Suprapubic skin (tissue), 4 donors: ENCODE results near the gene SPRR1A. TPM values are rescaled to one million over a fixed set of nuclear protein-coding genes. Genes with fewer than 3 reads are reported as not detected.

Experiments
- DNase-seq, 2 donors: peaks; one replicate each; pipeline ENCODE4 v3.0.0-alpha.2; 2019; ENCODE audit warnings: low spot score in 2 of 2
- H3K27ac ChIP-seq: fragments of 200-600 bp; sonication (generic); one replicate; pipeline ENCODE4 v1.5.1; 2019
- H3K27me3 ChIP-seq: fragments of 200-600 bp; sonication (generic); one replicate; pipeline ENCODE4 v1.5.1; 2019
- H3K36me3 ChIP-seq: fragments of 200-600 bp; sonication (generic); one replicate; pipeline ENCODE4 v1.5.1; 2019
- H3K4me1 ChIP-seq: fragments of 200-600 bp; sonication (generic); one replicate; pipeline ENCODE4 v1.5.1; 2019
- H3K4me3 ChIP-seq: fragments of 200-600 bp; sonication (generic); one replicate; pipeline ENCODE4 v1.5.1; 2019; ENCODE audit warnings: mild to moderate bottlenecking
- H3K9me3 ChIP-seq: fragments of 200-600 bp; sonication (generic); one replicate; pipeline ENCODE4 v1.5.1; 2019
- EP300 ChIP-seq: sonication (generic); formaldehyde crosslinking; IDR thresholded peaks from one replicate; pipeline ENCODE4 v1.6.1; 2017; ENCODE audit warnings: antibody characterized with exemption
- POLR2A ChIP-seq, 2 donors: fragments of 450-650 bp; IDR thresholded peaks; one replicate each; pipeline ENCODE4 v1.6.1; 2017; ENCODE audit warnings: antibody characterized with exemption in 2 of 2, mild to moderate bottlenecking in 2 of 2, moderate library complexity in 2 of 2
- POLR2AphosphoS5 ChIP-seq, 3 donors: sonication (generic); formaldehyde crosslinking; IDR thresholded peaks; one replicate each; pipeline ENCODE4 v1.6.1; 2017; ENCODE audit warnings: antibody characterized with exemption in 3 of 3
- WGBS: methylation state at CpG from one replicate; pipeline ENCODE4 v1.1.5; 2018; 5-methylcytosine and 5-hydroxymethylcytosine counted together
- total RNA-seq, 4 donors: library from RNA; depleted of rRNA; stranded (reverse); fragments of >200 nt; gene quantifications; one replicate each; pipeline ENCODE4 v1.1.0, GENCODE V29; 2016
- TF ChIP-seq, protein P1 (sequence below), 2 donors: fragments of 200-600 bp in 1 of 2; fragments of 450-650 bp in 1 of 2; sonication (generic) in 1 of 2; IDR thresholded peaks; one replicate each; pipeline ENCODE4 v1.5.1; 2016 to 2019; ENCODE audit warnings: antibody characterized with exemption in 2 of 2, mild to moderate bottlenecking in 1 of 2, moderate library complexity in 1 of 2

The SPRR1A gene
- total RNA-seq, 4 donors from 2014 or later, result 66.5 TPM; not detected in 3

DNA sequence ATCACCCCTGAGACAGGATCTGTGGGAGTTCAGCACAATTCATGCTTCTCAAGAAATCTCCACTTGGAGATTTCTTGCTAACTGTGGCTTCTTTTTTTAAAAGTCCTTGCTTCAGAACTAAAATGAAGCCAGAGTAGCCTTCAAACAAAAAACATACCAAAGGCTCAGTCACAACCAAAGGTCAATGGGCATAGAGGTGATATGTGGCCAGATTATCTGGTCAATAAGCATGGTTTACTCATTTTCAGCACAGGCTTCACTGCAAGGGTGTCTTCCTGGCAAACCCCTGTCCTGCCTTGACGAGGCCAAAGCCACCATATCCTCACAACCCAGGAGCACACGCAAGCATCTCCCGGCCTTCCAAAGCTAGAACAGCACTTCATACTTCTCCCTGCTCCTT lies 24.6 kb upstream of the SPRR1A start:
- H3K9me3 ChIP-seq, result no peaks in the 10 kb centered on the region
- DNase-seq, result no peak
- no peaks in the 10 kb centered on the region for H3K36me3 ChIP-seq
- 90% methylated on average over 3 of the region's 3 CpGs for WGBS
- H3K27ac ChIP-seq, result no peak overlapping the region
- H3K27me3 ChIP-seq, result no peaks in the 10 kb centered on the region
- H3K4me1 ChIP-seq, result no peaks in the 10 kb centered on the region
- H3K4me3 ChIP-seq, result no peak overlapping the region
- TF ChIP-seq POLR2AphosphoS5 (IDR thresholded peaks at IDR 0.05), result no peak
- TF ChIP-seq POLR2A (IDR thresholded peaks at IDR 0.05), result no peak
- no peak for TF ChIP-seq EP300
- TF ChIP-seq, protein P1, sequence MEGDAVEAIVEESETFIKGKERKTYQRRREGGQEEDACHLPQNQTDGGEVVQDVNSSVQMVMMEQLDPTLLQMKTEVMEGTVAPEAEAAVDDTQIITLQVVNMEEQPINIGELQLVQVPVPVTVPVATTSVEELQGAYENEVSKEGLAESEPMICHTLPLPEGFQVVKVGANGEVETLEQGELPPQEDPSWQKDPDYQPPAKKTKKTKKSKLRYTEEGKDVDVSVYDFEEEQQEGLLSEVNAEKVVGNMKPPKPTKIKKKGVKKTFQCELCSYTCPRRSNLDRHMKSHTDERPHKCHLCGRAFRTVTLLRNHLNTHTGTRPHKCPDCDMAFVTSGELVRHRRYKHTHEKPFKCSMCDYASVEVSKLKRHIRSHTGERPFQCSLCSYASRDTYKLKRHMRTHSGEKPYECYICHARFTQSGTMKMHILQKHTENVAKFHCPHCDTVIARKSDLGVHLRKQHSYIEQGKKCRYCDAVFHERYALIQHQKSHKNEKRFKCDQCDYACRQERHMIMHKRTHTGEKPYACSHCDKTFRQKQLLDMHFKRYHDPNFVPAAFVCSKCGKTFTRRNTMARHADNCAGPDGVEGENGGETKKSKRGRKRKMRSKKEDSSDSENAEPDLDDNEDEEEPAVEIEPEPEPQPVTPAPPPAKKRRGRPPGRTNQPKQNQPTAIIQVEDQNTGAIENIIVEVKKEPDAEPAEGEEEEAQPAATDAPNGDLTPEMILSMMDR (IDR thresholded peaks at IDR 0.05), result no peak

DNA sequence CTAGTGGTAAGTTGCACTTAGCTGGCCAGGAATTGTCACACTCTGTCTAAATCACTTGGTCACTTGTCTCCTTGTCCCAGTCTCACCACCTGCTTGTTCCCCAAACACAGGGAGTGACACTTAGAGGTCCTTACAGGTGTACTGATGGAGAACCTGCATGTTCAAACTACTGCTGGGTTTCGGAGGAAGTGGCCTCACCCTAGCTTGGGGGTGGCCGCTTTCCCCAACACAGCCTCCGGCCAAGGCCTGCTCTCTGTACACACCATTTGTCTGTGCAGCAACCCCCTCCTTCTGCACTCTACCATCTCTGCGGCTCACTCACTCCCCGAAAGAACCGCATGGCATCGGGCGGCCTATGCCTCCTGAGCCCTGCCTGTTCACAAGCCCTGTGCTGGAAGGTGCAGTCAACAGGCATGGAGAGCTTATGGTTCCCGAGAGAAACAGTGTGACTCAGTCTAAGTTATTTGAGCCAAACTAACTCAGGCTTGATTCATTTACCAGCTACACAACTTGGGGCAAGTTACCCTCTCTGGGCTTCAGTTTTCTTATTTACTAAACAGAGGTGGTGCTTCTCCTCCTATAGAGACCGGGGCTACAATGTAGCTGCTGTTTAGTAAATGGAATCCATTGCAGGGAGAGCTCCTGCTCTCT lies 24.0 kb upstream of the SPRR1A start:
- no peaks in the 10 kb centered on the region for H3K9me3 ChIP-seq
- TF ChIP-seq POLR2AphosphoS5 (IDR thresholded peaks at IDR 0.05), result no peak
- no peak for TF ChIP-seq EP300
- TF ChIP-seq, protein P1 (IDR thresholded peaks at IDR 0.05), result no peak
- no peak for TF ChIP-seq POLR2A (IDR thresholded peaks at IDR 0.05)
- 87% methylated on average over 10 of the region's 10 CpGs for WGBS
- no peaks in the 10 kb centered on the region for H3K27me3 ChIP-seq
- no peak overlapping the region for H3K27ac ChIP-seq
- H3K4me1 ChIP-seq, result no peaks in the 10 kb centered on the region
- DNase-seq, result no peak
- no peaks in the 10 kb centered on the region for H3K36me3 ChIP-seq
- H3K4me3 ChIP-seq, result no peak overlapping the region

DNA sequence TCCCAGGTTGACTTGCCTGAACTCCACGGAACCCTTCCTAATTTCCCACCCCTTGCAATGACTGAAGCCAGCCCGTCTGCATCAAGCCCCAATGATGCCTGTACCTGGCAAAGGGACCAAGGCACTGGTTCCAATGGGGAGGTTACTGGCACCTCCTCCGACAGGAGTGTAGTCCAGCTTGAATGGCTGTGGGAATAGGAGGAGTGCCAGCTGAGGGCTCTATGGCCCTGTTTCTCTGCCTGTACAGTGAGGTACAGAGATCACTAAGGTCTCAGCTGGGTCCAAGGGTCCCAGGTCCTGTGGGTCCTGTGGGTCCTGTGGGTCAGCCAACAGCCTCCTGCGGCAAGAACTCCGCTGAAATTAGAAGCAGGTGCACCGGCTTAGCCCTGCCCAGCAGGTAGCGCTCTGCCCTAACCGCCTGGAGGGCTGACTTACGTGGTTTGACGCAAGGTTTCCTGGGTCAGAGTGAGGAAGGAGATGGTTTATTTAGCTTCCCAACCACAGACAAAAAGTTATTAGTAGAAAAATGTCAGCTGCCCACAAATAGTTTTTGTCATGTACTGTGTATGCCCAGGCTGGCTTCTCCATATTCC lies 23.3 kb upstream of the SPRR1A start:
- TF ChIP-seq, protein P1 (IDR thresholded peaks at IDR 0.05), result no peak
- TF ChIP-seq EP300 (no peak), POLR2A (IDR thresholded peaks at IDR 0.05) (no peak), POLR2AphosphoS5 (IDR thresholded peaks at IDR 0.05) (no peak)
- WGBS, result 68% methylated on average over 4 of the region's 10 CpGs
- H3K27me3 ChIP-seq, result no peaks in the 10 kb centered on the region
- no peak for DNase-seq
- H3K27ac ChIP-seq, result no peak overlapping the region
- no peak overlapping the region for H3K4me3 ChIP-seq
- H3K36me3 ChIP-seq, result no peaks in the 10 kb centered on the region
- H3K4me1 ChIP-seq, result no peaks in the 10 kb centered on the region
- no peaks in the 10 kb centered on the region for H3K9me3 ChIP-seq

DNA sequence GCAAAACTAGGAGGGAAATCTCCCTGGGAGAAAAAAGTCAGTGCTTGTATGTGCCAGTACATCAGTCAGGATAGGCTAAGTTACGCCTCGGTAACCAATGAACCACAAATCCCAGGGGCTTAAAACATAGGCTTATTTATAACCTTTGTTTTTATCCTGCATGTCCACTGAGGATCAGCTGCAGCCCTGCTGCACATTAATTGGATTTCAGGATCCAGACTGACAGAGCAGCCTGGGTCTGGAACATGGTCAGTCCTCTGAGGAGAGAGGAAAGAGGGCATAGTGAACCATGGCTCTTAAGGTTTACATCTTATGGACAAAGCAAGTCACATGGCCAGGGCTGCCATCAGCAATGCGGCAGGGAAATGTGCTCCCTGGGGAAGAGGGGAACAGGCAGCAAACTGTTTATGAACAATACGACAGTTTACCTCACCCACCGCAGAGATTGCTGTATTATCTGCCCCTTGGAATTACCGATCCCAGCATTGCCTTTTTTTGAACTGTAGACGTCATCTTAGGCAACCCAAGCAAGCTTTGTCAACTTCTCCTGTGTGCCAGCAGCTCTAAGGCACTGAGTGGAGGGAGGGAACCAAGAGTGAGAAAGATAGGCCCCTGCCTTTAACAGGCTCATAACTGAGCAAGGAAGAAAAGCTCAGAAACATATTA lies 22.5 kb upstream of the SPRR1A start:
- no peak overlapping the region for H3K4me3 ChIP-seq
- DNase-seq, result no peak
- no peaks in the 10 kb centered on the region for H3K27me3 ChIP-seq
- H3K27ac ChIP-seq, result no peak overlapping the region
- TF ChIP-seq, protein P1 (IDR thresholded peaks at IDR 0.05), result no peak
- TF ChIP-seq EP300 (no peak), POLR2A (IDR thresholded peaks at IDR 0.05) (no peak), POLR2AphosphoS5 (IDR thresholded peaks at IDR 0.05) (no peak)
- H3K9me3 ChIP-seq, result no peaks in the 10 kb centered on the region
- 86% methylated on average over 7 of the region's 7 CpGs for WGBS
- H3K4me1 ChIP-seq, result no peaks in the 10 kb centered on the region
- no peaks in the 10 kb centered on the region for H3K36me3 ChIP-seq

DNA sequence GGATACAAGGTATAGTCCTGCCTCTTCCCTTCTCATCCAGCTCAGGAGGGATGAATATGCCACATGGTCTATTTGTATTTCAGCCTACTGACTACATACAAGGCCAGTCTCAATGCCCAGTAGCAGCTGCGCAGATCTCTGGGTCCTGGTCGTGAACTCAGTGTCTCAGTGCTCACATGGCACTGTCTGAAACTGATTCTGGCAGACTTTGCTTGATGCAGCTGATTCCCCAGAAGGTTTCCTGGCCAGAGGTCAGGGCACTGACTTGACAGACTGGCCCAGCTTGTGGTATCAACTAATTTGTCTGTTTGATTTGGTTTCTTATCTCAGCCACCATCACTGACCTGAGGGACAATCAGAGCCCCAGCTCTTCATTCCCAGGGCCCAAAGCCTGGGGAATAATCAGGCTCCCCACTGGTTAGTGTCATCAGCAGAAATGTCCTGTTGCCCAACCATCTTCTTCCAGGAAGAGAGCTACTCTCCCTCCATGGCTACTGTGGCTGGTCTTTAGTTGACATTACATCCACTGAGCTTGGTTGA lies 20.9 kb upstream of the SPRR1A start:
- no peaks in the 10 kb centered on the region for H3K9me3 ChIP-seq
- H3K4me3 ChIP-seq, result no peak overlapping the region
- TF ChIP-seq, protein P1 (IDR thresholded peaks at IDR 0.05), result no peak
- no peak for TF ChIP-seq POLR2A (IDR thresholded peaks at IDR 0.05)
- TF ChIP-seq EP300, result no peak
- TF ChIP-seq POLR2AphosphoS5 (IDR thresholded peaks at IDR 0.05), result no peak
- no peak overlapping the region for H3K27ac ChIP-seq
- H3K27me3 ChIP-seq, result no peaks in the 10 kb centered on the region
- 63% methylated on average over 2 of the region's 2 CpGs for WGBS
- no peaks in the 10 kb centered on the region for H3K36me3 ChIP-seq
- DNase-seq, result no peak
- H3K4me1 ChIP-seq, result peaks cover 5% of the 10 kb centered on the region
